MM.1S (cell line): ENCODE results near the gene N4BP2L2.

Experiments
- EZH2 ChIP-seq: fragments of 300-600 bp; sonication (generic); optimal IDR thresholded peaks from 2 replicates; pipeline ENCODE3; 2017; ENCODE audit warnings: low read depth, mild to moderate bottlenecking, antibody characterized with exemption, low read length, mixed read lengths
- TF ChIP-seq, protein P1 (sequence below): fragments of 300-600 bp; sonication (generic); IDR thresholded peaks from 2 replicates; pipeline ENCODE4 v1.5.1; 2016; ENCODE audit warnings: antibody characterized with exemption, low read length, mixed read lengths

DNA sequence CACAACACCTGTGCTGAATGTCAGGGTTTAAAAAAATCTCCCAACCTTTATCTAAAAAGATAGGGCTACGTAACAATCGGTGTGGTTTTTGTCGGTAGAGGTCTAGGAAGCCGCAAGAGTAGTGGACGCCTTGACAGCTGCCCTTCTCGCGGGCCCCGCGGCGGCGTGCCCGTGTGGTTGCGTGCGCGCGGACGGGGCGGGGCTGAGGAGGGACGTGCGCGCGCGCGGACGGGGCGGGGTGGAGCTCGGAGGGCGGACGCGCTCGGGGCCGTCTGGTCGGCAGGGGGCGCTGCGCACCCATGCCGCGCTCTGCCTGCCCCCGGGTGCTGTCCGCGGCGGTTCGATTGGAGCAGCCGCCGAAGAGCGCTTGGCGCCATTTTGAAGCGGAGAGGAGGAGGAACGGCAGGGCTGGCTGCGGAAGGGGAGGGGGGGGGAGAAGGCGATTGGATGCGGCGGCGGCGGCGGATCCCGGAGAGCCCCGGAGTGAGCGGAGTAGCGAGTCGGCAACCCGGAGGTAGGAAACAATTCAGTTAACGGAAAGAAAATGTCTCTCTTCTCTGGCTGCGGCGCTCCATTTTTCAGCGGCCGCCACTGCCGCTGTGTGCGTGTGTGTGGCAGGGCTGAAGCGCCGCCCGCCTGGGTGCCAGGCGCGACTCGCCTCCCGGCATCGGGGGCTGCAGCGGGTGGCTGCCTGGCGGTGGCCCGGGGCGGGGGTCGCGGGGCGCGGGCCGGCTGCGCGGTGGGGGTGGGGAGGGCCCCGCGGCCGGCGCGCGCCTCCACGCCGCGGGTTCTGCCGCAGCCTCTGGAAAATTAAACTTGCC lies 47.7 kb upstream of the N4BP2L2 start, which contains the start of gene PDS5B:
- TF ChIP-seq, protein P1, sequence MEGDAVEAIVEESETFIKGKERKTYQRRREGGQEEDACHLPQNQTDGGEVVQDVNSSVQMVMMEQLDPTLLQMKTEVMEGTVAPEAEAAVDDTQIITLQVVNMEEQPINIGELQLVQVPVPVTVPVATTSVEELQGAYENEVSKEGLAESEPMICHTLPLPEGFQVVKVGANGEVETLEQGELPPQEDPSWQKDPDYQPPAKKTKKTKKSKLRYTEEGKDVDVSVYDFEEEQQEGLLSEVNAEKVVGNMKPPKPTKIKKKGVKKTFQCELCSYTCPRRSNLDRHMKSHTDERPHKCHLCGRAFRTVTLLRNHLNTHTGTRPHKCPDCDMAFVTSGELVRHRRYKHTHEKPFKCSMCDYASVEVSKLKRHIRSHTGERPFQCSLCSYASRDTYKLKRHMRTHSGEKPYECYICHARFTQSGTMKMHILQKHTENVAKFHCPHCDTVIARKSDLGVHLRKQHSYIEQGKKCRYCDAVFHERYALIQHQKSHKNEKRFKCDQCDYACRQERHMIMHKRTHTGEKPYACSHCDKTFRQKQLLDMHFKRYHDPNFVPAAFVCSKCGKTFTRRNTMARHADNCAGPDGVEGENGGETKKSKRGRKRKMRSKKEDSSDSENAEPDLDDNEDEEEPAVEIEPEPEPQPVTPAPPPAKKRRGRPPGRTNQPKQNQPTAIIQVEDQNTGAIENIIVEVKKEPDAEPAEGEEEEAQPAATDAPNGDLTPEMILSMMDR: peak; percentile 46
- TF ChIP-seq EZH2: no peak
